Psoas muscle (tissue), 8 donors: ENCODE results near the gene PACRG. TPM values are rescaled to one million over a fixed set of nuclear protein-coding genes. Genes with fewer than 3 reads are reported as not detected.

Experiments
- ATAC-seq, 4 donors: fragments of 200-7000 bp; cut with Tn5 transposase; one replicate each; pipeline ENCODE4 v1.9.1; 2020; ENCODE audit warnings: moderate library complexity in 3 of 4, mild to moderate bottlenecking in 2 of 4
- DNase-seq, 2 donors: peaks; one replicate each; pipeline ENCODE4 v3.0.0-alpha.2; 2020
- H3K27ac ChIP-seq: fragments of 200-600 bp; one replicate; pipeline ENCODE4 v1.8.0; 2022
- H3K27me3 ChIP-seq, 3 donors: fragments of 200-600 bp in 1 of 3; one replicate each; pipeline versions ENCODE4 v1.6.1 to v1.8.0; 2013 to 2022; ENCODE audit warnings: low read length in 2 of 3, mild to moderate bottlenecking in 2 of 3, moderate library complexity in 1 of 3; ENCODE audit not compliant: insufficient read depth in 3 of 3
- H3K36me3 ChIP-seq, 2 donors: fragments of 200-600 bp in 1 of 2; one replicate each; pipeline versions ENCODE4 v1.6.1 to v1.8.0; 2013 to 2022; ENCODE audit warnings: low read depth in 1 of 2, mild to moderate bottlenecking in 1 of 2, moderate library complexity in 1 of 2; ENCODE audit not compliant: insufficient read depth in 1 of 2
- H3K4me1 ChIP-seq: fragments of 200-600 bp; one replicate; pipeline ENCODE4 v1.8.0; 2022
- H3K4me3 ChIP-seq: fragments of 200-600 bp; one replicate; pipeline ENCODE4 v1.8.0; 2022; ENCODE audit warnings: mild to moderate bottlenecking
- H3K9me3 ChIP-seq: fragments of 200-600 bp; one replicate; pipeline ENCODE4 v1.8.0; 2022
- CTCF ChIP-seq: fragments of 200-600 bp; IDR thresholded peaks from one replicate; pipeline ENCODE4 v1.8.0; 2022; ENCODE audit warnings: antibody characterized with exemption
- WGBS, 3 donors: extraction: QIAGEN DNeasy Blood & Tissue Kit; methylation state at CpG; one replicate each; pipeline versions ENCODE4 v1.1.6 to v1.1.7; 2013; 5-methylcytosine and 5-hydroxymethylcytosine counted together
- intact Hi-C, 2 donors: fragments of 100-400 bp; cut with DNase I; formaldehyde crosslinking; loops; one replicate each; pipeline versions ENCODE4 v1.11.0 to v1.14.2; 2022
- polyA plus RNA-seq, 3 donors: library from polyadenylated mRNA; stranded (reverse); fragments of 200-250 nt; gene quantifications; one replicate each; pipeline ENCODE4 v1.2.3, GENCODE V29; 2013
- total RNA-seq, 4 donors: library from RNA; stranded (reverse); fragmentation: NEBNext Ultra II Directional in 2 of 4; extraction: Animal tissue kit (Norgen Biotek cat#: 25700) in 2 of 4; gene quantifications; one replicate each; pipeline versions ENCODE4 v1.2.1 to v1.2.4, GENCODE V29; 2021 to 2023
- donor health status: healthy with polysubstance abuse.
- donor health status: DM: no; HTN: no; CAD: no; lungs with moderate emphysema.
- donor health status: Bipolar disorder and iron deficiency.
- donor health status: healthy.
- donor health status: DM: yes; HTN: yes; CAD: no.
- donor health status: DM: no; HTN: no; CAD: no.
- donor health status: DM: no; HTN: no; CAD: no.
- donor health status: DM: yes; HTN: yes; CAD: no.

PACRG gene
- total and polyA plus RNA-seq, 7 donors, result 0.17 to 3.1 (median 1.8) TPM

GRCh38 chr6:163187606-163188005 lies 459.8 kb downstream of the PACRG start:
- intact Hi-C loops, result loop anchor here in 1 of 2 donors (10.0 kb wide), 2 partner anchors 377 to 1737 kb away; no protein-coding TSS in a partner anchor
- ATAC-seq (no peak), DNase-seq (no peak)
- Histone ChIP-seq H3K4me3 (no peak overlapping the region), H3K4me1 (peaks cover 22% of the 10 kb centered on the region), H3K9me3 (no peaks in the 10 kb centered on the region), H3K27ac (no peak overlapping the region), H3K36me3 (no peaks in the 10 kb centered on the region), H3K27me3 (no peaks in the 10 kb centered on the region)
- WGBS, 3 donors, result 94 to 98% (median 97%) methylated on average over 11 of the region's 11 CpGs
- no peak for TF ChIP-seq CTCF

GRCh38 chr6:163188746-163189145 lies 461.0 kb downstream of the PACRG start:
- Histone ChIP-seq H3K27ac (no peak overlapping the region), H3K27me3 (no peaks in the 10 kb centered on the region), H3K4me1 (peaks cover 11% of the 10 kb centered on the region), H3K4me3 (no peak overlapping the region), H3K9me3 (no peaks in the 10 kb centered on the region), H3K36me3 (no peaks in the 10 kb centered on the region)
- no peak for TF ChIP-seq CTCF
- intact Hi-C loops, result loop anchor here in 1 of 2 donors (10.0 kb wide), 2 partner anchors 376 to 1736 kb away; no protein-coding TSS in a partner anchor
- DNase-seq (no peak), ATAC-seq (no peak)
- 90 to 97% (median 95%) methylated on average over 6 of the region's 6 CpGs for WGBS, 3 donors

- no peak overlapping the region for H3K4me3 ChIP-seq
- H3K27me3 ChIP-seq, result no peaks in the 10 kb centered on the region
- H3K36me3 ChIP-seq, result no peaks in the 10 kb centered on the region
- H3K9me3 ChIP-seq, result no peaks in the 10 kb centered on the region
- peaks cover 6% of the 10 kb centered on the region for H3K4me1 ChIP-seq
- no peak for TF ChIP-seq CTCF
- intact Hi-C loops, result loop anchor here in 1 of 2 donors (10.0 kb wide), 2 partner anchors 375 to 1735 kb away; no protein-coding TSS in a partner anchor
- ATAC-seq, result no peak
- WGBS, 3 donors, result 96 to 99% (median 96%) methylated on average over 7 of the region's 7 CpGs
- DNase-seq, result no peak
- H3K27ac ChIP-seq, result no peak overlapping the region
Observed at GRCh38 chr6:163189609-163190008, 461.8 kb downstream of the PACRG start.

GRCh38 chr6:163190786-163191185 lies 463.0 kb downstream of the PACRG start:
- H3K9me3 ChIP-seq, result no peaks in the 10 kb centered on the region
- intact Hi-C loops, result no loop called here
- H3K4me3 ChIP-seq, result no peak overlapping the region
- peaks cover 6% of the 10 kb centered on the region for H3K4me1 ChIP-seq
- H3K27me3 ChIP-seq, result no peaks in the 10 kb centered on the region
- H3K36me3 ChIP-seq, result no peaks in the 10 kb centered on the region
- DNase-seq (no peak), ATAC-seq (no peak)
- no peak overlapping the region for H3K27ac ChIP-seq
- 96 to 98% (median 97%) methylated on average over 4 of the region's 4 CpGs for WGBS, 3 donors
- TF ChIP-seq CTCF, result no peak
